Measurements from ENCODE around the gene FPGS. TPM values are rescaled to one million over a fixed set of nuclear protein-coding genes. Genes with fewer than 3 reads are reported as not detected.

The FPGS gene
- total RNA-seq, 1 donor from 2014 or later = 32.8 TPM

DNA sequence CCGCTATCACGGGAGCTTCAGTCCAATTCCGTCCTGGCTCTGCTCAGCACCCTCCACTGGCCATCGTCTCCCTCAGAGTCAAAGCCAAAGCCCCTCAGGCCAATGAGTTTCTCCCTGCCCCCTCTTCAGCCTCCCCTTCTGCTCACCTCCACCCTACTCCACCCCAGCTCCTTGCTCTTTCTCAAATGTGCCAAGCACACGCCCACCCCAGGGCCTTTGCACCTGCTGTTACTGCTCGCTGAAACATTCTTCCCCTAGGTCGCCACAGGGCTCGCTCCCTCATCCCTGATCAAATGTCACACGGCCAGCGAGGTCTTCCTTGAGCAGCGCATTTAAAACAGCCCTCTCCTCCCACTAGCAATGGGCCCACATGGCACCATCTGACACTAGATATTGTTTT lies 58.1 kb downstream of the FPGS start:
- Histone ChIP-seq H2AFZ (replicated peaks) (no peak overlapping the region), H3K4me2 (no peak overlapping the region), H3K9me3 (ENCODE audit: low read depth) (no peaks in the 10 kb centered on the region), H3K4me3 (no peak overlapping the region), H3K27me3 (no peaks in the 10 kb centered on the region), H3K36me3 (no peaks in the 10 kb centered on the region), H3K4me1 (no peaks in the 10 kb centered on the region), H3K9ac (no peak overlapping the region), H3K79me2 (ENCODE audit: low read depth) (no peaks in the 10 kb centered on the region), H4K20me1 (ENCODE audit: low read depth) (no peaks in the 10 kb centered on the region), H3K27ac (no peak overlapping the region), H3F3A (ENCODE audit: low read depth) (no peaks in the 10 kb centered on the region)
- H3K4me3 Mint-ChIP-seq = no peak overlapping the region
- peaks cover 2% of the 10 kb centered on the region for H3K27me3 Mint-ChIP-seq (ENCODE audit: insufficient read depth, low read depth)
- no peaks in the 10 kb centered on the region for H3K9me3 Mint-ChIP-seq
- TF ChIP-seq, protein P1, sequence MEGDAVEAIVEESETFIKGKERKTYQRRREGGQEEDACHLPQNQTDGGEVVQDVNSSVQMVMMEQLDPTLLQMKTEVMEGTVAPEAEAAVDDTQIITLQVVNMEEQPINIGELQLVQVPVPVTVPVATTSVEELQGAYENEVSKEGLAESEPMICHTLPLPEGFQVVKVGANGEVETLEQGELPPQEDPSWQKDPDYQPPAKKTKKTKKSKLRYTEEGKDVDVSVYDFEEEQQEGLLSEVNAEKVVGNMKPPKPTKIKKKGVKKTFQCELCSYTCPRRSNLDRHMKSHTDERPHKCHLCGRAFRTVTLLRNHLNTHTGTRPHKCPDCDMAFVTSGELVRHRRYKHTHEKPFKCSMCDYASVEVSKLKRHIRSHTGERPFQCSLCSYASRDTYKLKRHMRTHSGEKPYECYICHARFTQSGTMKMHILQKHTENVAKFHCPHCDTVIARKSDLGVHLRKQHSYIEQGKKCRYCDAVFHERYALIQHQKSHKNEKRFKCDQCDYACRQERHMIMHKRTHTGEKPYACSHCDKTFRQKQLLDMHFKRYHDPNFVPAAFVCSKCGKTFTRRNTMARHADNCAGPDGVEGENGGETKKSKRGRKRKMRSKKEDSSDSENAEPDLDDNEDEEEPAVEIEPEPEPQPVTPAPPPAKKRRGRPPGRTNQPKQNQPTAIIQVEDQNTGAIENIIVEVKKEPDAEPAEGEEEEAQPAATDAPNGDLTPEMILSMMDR (IDR thresholded peaks at IDR 0.05) = no peak
- TF ChIP-seq EZH2phosphoT487 (IDR thresholded peaks at IDR 0.05) = no peak
- TF ChIP-seq EZH2 (IDR thresholded peaks at IDR 0.05) = no peak
- peaks cover 21% of the 10 kb centered on the region for H3K4me1 Mint-ChIP-seq
- peak overlapping the region; percentile 57 for H3K27ac Mint-ChIP-seq
- H3K36me3 Mint-ChIP-seq = peaks cover 1% of the 10 kb centered on the region
- no peak for DNase-seq (ENCODE audit: low spot score)

DNA sequence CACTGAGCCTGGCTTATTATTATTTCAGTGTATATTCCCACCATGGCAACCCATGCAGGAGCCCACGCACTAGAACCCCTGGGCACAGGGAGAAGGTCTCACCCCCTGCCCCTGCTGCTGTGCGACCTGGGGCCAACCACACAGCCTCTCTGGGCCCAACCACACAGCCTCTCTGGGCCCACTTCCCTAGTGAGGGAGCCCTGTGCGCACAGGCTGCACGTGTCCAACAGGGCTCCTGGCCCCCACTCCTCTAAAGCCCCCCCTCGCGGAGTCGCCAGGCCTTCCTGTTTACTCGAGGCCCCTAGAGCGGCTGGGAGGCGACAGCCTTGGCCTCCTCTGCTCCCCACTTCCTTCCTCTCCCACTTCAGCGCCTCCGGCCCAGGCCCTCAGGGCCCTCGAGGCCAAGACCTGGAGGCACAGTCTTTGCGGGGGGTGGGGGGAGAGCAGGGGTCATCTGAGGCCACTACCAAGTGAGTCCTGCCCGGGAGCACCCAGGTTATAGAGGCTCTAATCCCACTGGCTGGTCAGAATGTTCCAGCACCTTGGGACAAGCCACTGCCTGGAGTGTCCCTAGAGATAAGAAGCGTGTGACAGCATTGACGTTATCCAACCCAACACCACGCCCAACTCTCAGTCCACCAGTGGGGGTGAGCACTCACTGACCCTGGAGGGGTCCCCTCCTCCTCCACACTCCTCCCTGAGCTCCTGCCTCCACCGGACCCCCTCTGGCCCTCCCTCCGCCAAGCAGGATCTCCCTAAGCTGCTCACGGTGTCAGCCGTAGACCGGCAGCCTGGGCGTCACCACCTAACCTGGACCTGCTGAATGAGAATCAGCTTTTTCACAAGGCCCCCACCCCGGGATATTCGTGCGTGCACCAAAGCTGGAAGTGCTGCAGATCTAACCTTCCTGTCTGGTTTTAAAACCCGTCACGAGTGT lies 59.7 kb downstream of the FPGS start:
- no peak overlapping the region for H3K27ac Mint-ChIP-seq

DNA sequence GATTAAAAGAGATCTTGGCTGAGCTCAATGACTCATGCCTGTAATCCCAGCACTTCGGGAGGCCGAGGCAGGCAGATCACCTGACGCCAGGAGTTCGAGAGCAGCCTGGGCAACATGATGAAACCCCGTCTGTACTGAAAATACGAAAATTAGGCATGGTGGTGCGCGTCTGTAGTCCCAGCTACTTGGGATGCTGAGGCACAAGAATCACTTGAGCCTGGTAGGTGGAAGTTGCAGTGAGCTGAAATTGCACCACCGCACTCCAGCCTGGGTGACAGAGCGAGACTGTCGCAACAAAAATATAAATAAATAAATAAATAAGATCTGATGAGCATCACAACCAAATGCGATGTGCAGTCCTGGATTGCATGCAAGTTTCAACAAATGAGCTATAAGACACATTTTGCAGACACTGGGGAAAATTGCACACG lies 60.5 kb downstream of the FPGS start:
- Mint-ChIP-seq H3K36me3 (peaks cover 3% of the 10 kb centered on the region), H3K9me3 (no peaks in the 10 kb centered on the region), H3K4me3 (no peak overlapping the region), H3K27ac (no peak overlapping the region), H3K4me1 (peaks cover 31% of the 10 kb centered on the region), H3K27me3 (ENCODE audit: insufficient read depth, low read depth) (peaks cover 2% of the 10 kb centered on the region)
- no peak overlapping the region for H2AFZ ChIP-seq (replicated peaks)
- no peaks in the 10 kb centered on the region for H3F3A ChIP-seq (ENCODE audit: low read depth)
- H4K20me1 ChIP-seq (ENCODE audit: low read depth) = no peaks in the 10 kb centered on the region
- H3K4me1 ChIP-seq = no peaks in the 10 kb centered on the region
- DNase-seq (ENCODE audit: low spot score) = no peak
- no peak overlapping the region for H3K27ac ChIP-seq
- no peaks in the 10 kb centered on the region for H3K79me2 ChIP-seq (ENCODE audit: low read depth)
- no peak overlapping the region for H3K4me3 ChIP-seq
- no peak overlapping the region for H3K4me2 ChIP-seq
- H3K9ac ChIP-seq = no peak overlapping the region
- no peaks in the 10 kb centered on the region for H3K9me3 ChIP-seq (ENCODE audit: low read depth)
- H3K27me3 ChIP-seq = no peaks in the 10 kb centered on the region
- TF ChIP-seq EZH2 (IDR thresholded peaks at IDR 0.05) (no peak), EZH2phosphoT487 (IDR thresholded peaks at IDR 0.05) (no peak)
- TF ChIP-seq, protein P1 (IDR thresholded peaks at IDR 0.05) = no peak
- no peaks in the 10 kb centered on the region for H3K36me3 ChIP-seq

More for the DNA sequence above, 59.7 kb downstream of the FPGS start:
- Histone ChIP-seq H2AFZ (replicated peaks) (no peak overlapping the region), H3K36me3 (no peaks in the 10 kb centered on the region), H3K4me2 (no peak overlapping the region), H3K27ac (no peak overlapping the region), H3K4me3 (no peak overlapping the region), H3K9me3 (ENCODE audit: low read depth) (no peaks in the 10 kb centered on the region), H3K9ac (no peak overlapping the region), H3K4me1 (no peaks in the 10 kb centered on the region), H3F3A (ENCODE audit: low read depth) (no peaks in the 10 kb centered on the region), H3K27me3 (no peaks in the 10 kb centered on the region), H4K20me1 (ENCODE audit: low read depth) (no peaks in the 10 kb centered on the region), H3K79me2 (ENCODE audit: low read depth) (no peaks in the 10 kb centered on the region)
- Mint-ChIP-seq H3K4me1 (peaks cover 30% of the 10 kb centered on the region), H3K9me3 (no peaks in the 10 kb centered on the region), H3K4me3 (no peak overlapping the region), H3K27me3 (ENCODE audit: insufficient read depth, low read depth) (peaks cover 2% of the 10 kb centered on the region), H3K36me3 (peaks cover 3% of the 10 kb centered on the region)
- DNase-seq (ENCODE audit: low spot score) = no peak
- TF ChIP-seq EZH2 (IDR thresholded peaks at IDR 0.05) (no peak), EZH2phosphoT487 (IDR thresholded peaks at IDR 0.05) (no peak)
- TF ChIP-seq, protein P1 (IDR thresholded peaks at IDR 0.05) = no peak

Small RNA genes within 50 kb of the gene (microRNA-seq; reads per million reads assigned to microRNA genes)
- not detected for gene MIR2861
- 0.54 reads per million for gene MIR3960

Small RNA genes within 50 kb of the gene (small RNA-seq; reads per million reads assigned to genes)
- not detected for gene RF00019
- not detected for gene RNA5SP296

Other genes with a start within 250 kb of the FPGS start
- gene STXBP1, start 190.6 kb upstream of the FPGS start, total RNA-seq (ENCODE audit: low replicate concordance) = 12.0 and 23.1 TPM in 2 replicates
- gene CFAP157, start 95.9 kb upstream of the FPGS start, total RNA-seq (ENCODE audit: low replicate concordance) = 0.31 TPM in 1 of 2 replicates, not detected in the other
- 1.3 and 5.4 TPM in 2 replicates for gene PTRH1, start 87.2 kb upstream of the FPGS start, total RNA-seq (ENCODE audit: low replicate concordance)
- gene TTC16, start 86.8 kb upstream of the FPGS start, total RNA-seq (ENCODE audit: low replicate concordance) = not detected in 2 replicates
- 5.5 and 18.3 TPM in 2 replicates for gene TOR2A, start 67.6 kb upstream of the FPGS start, total RNA-seq (ENCODE audit: low replicate concordance)
- gene SH2D3C, start 24.2 kb upstream of the FPGS start, total RNA-seq (ENCODE audit: low replicate concordance) = 1.8 and 1.9 TPM in 2 replicates
- gene CDK9, start 16.8 kb upstream of the FPGS start, total RNA-seq (ENCODE audit: low replicate concordance) = 22.5 and 47.8 TPM in 2 replicates
- gene ENG, start 51.8 kb downstream of the FPGS start, total RNA-seq (ENCODE audit: low replicate concordance) = 0.19 TPM in 1 of 2 replicates, not detected in the other
- gene AK1, start 74.8 kb downstream of the FPGS start, total RNA-seq (ENCODE audit: low replicate concordance) = 20.5 and 25.6 TPM in 2 replicates
- gene ST6GALNAC6, start 96.7 kb downstream of the FPGS start, total RNA-seq (ENCODE audit: low replicate concordance) = 14.3 and 42.7 TPM in 2 replicates
- gene ST6GALNAC4, start 114.2 kb downstream of the FPGS start, total RNA-seq (ENCODE audit: low replicate concordance) = 5.5 and 11.1 TPM in 2 replicates
- gene PIP5KL1, start 127.9 kb downstream of the FPGS start, total RNA-seq (ENCODE audit: low replicate concordance) = 1.4 and 8.8 TPM in 2 replicates
- 9.1 and 20.5 TPM in 2 replicates for gene DPM2, start 135.0 kb downstream of the FPGS start, total RNA-seq (ENCODE audit: low replicate concordance)
- gene EEIG1, start 178.1 kb downstream of the FPGS start, total RNA-seq (ENCODE audit: low replicate concordance) = 8.8 and 30.8 TPM in 2 replicates